Fibroblast of lung (primary cell): ENCODE results near the gene PYGO2. TPM values are rescaled to one million over a fixed set of nuclear protein-coding genes. Genes with fewer than 3 reads are reported as not detected.

ENCODE experiments used
- DNase-seq, 2 donors: peaks; one replicate each; pipeline versions ENCODE4 v3.0.0 to v3.0.0-alpha.2; 2010; ENCODE audit warnings: low read depth in 2 of 2
- H2AFZ ChIP-seq: 2 replicates; pipeline ENCODE4 v1.5.1; 2012; ENCODE audit warnings: low read length, control low read depth, inconsistent platforms
- H3K27ac ChIP-seq: 2 replicates; pipeline ENCODE4 v1.5.1; 2011; ENCODE audit warnings: low read length, control low read depth; ENCODE audit not compliant: insufficient read depth
- H3K27me3 ChIP-seq: 2 replicates; pipeline ENCODE4 v1.5.1; 2011; ENCODE audit warnings: mild to moderate bottlenecking, low read length; ENCODE audit not compliant: control insufficient read depth, insufficient read depth
- H3K36me3 ChIP-seq: 2 replicates; pipeline ENCODE4 v1.5.1; 2011; ENCODE audit warnings: low read length; ENCODE audit not compliant: control insufficient read depth, insufficient read depth
- H3K4me1 ChIP-seq: 2 replicates; pipeline ENCODE4 v1.5.1; 2011; ENCODE audit warnings: low read length; ENCODE audit not compliant: control insufficient read depth, insufficient read depth; ENCODE audit errors: extremely low read depth
- H3K4me2 ChIP-seq: 2 replicates; pipeline ENCODE4 v1.5.1; 2011; ENCODE audit warnings: low read length, control low read depth; ENCODE audit not compliant: insufficient read depth; ENCODE audit errors: extremely low read depth
- H3K4me3 ChIP-seq, 4 experiments: fragments of 200-600 bp in 1 of 4; sonication (generic) in 1 of 4; replicated peaks in 1 of 4; 2 replicates each; pipeline ENCODE4 v1.5.1; 2011 to 2016; ENCODE audit warnings: low read length in 4 of 4, low read depth in 3 of 4, mild to moderate bottlenecking in 3 of 4, control low read depth in 2 of 4, inconsistent platforms in 1 of 4, mixed read lengths in 1 of 4; ENCODE audit not compliant: insufficient read depth in 1 of 4; ENCODE audit errors: control extremely low read depth in 1 of 4
- H3K79me2 ChIP-seq: 2 replicates; pipeline ENCODE4 v1.5.1; 2012; ENCODE audit warnings: mild to moderate bottlenecking, low read length, inconsistent platforms; ENCODE audit not compliant: control insufficient read depth, insufficient read depth
- H3K9ac ChIP-seq: 2 replicates; pipeline ENCODE4 v1.5.1; 2011; ENCODE audit warnings: mild to moderate bottlenecking, low read length, control low read depth; ENCODE audit not compliant: insufficient read depth
- H3K9me3 ChIP-seq: 2 replicates; pipeline ENCODE4 v1.5.1; 2012; ENCODE audit warnings: low read depth, low read length; ENCODE audit not compliant: control insufficient read depth, insufficient read depth
- H4K20me1 ChIP-seq: 2 replicates; pipeline ENCODE4 v1.5.1; 2011; ENCODE audit warnings: low read length; ENCODE audit not compliant: control insufficient read depth, insufficient read depth; ENCODE audit errors: extremely low read depth
- CTCF ChIP-seq, 2 donors: IDR thresholded peaks in 1 of 2; conservative IDR thresholded peaks in 1 of 2; 1 replicate in 1 of 2; 2 replicates in 1 of 2; pipeline ENCODE4 v1.5.1; 2011 to 2012; ENCODE audit warnings: low read length in 2 of 2, control low read depth in 1 of 2, inconsistent platforms in 1 of 2, low read depth in 1 of 2, mild to moderate bottlenecking in 1 of 2
- EZH2 ChIP-seq: IDR thresholded peaks from 2 replicates; pipeline ENCODE4 v1.5.1; 2012; ENCODE audit warnings: low read length, control low read depth, mild to moderate bottlenecking; ENCODE audit errors: missing control alignments
- polyA plus RNA-seq, 2 donors: library from polyadenylated mRNA; depleted of rRNA in 1 of 2; stranded (reverse) in 1 of 2; unstranded in 1 of 2; fragments of >200 nt; gene quantifications; 2 replicates each; pipeline ENCODE4 v1.2.1, GENCODE V29; 2011 to 2012; ENCODE audit warnings: missing spikeins in 1 of 2
- total RNA-seq: library from RNA; depleted of rRNA; stranded (reverse); fragments of >200 nt; gene quantifications from 2 replicates; pipeline ENCODE4 v1.2.1, GENCODE V29; 2014

PYGO2 gene
- total and polyA plus RNA-seq, 2 donors (not counting 1 experiment from before 2014, with no cell fraction given) = 15.3 to 28.1 TPM

DNA sequence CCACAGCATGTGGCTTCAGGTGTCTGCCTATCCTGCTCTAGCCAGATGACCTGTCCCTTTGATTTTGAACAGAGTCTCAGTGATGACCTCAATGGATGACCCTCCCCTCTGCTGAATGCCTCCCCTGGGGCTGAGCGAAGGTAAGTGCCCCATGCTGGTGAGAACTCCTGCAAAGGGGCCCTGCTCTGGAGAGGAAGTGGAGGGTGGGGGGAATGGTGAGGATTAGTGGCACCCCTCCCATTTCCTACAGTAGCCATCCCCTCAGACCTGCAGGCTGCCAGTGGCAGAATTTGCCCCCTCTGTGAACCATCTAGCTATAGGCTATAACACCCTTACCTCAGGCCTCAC, 21.4 kb downstream of the PYGO2 start:
- no peak for DNase-seq
- Histone ChIP-seq H3K4me1 (peaks cover 3% of the 10 kb centered on the region), H3K4me3 (no peak overlapping the region), H4K20me1 (no peaks in the 10 kb centered on the region), H3K9me3 (no peaks in the 10 kb centered on the region), H3K4me2 (no peak overlapping the region), H3K27me3 (no peaks in the 10 kb centered on the region), H3K9ac (no peak overlapping the region), H2AFZ (no peak overlapping the region), H3K27ac (no peak overlapping the region), H3K79me2 (peaks cover 2% of the 10 kb centered on the region), H3K36me3 (no peaks in the 10 kb centered on the region)
- TF ChIP-seq CTCF (conservative IDR thresholded peaks at IDR 0.05 in 1 of 2, IDR thresholded peaks at IDR 0.05 in 1 of 2; ENCODE audit: low read depth in 1 of 2, low read length in 2 of 2) (no peak), EZH2 (no peak)

GRCh38 chr1:154938604-154939399, 22.8 kb downstream of the PYGO2 start:
- no peak overlapping the region for H3K4me2 ChIP-seq
- H3K27me3 ChIP-seq = no peaks in the 10 kb centered on the region
- H4K20me1 ChIP-seq = no peaks in the 10 kb centered on the region
- H3K9me3 ChIP-seq = no peaks in the 10 kb centered on the region
- TF ChIP-seq EZH2 (no peak), CTCF (conservative IDR thresholded peaks at IDR 0.05 in 1 of 2, IDR thresholded peaks at IDR 0.05 in 1 of 2; ENCODE audit: low read depth in 1 of 2, low read length in 2 of 2) (no peak)
- no peak for DNase-seq
- H3K4me1 ChIP-seq = peaks cover 3% of the 10 kb centered on the region
- no peak overlapping the region for H3K27ac ChIP-seq
- H3K36me3 ChIP-seq = no peaks in the 10 kb centered on the region
- H3K79me2 ChIP-seq = peaks cover 2% of the 10 kb centered on the region
- no peak overlapping the region for H2AFZ ChIP-seq
- no peak overlapping the region for H3K4me3 ChIP-seq
- no peak overlapping the region for H3K9ac ChIP-seq

GRCh38 chr1:154937988-154938386, 23.6 kb downstream of the PYGO2 start:
- no peak for TF ChIP-seq EZH2
- DNase-seq = no peak
- H3K27ac ChIP-seq = peak overlapping the region; percentile 100
- no peaks in the 10 kb centered on the region for H3K27me3 ChIP-seq
- H3K79me2 ChIP-seq = peaks cover 2% of the 10 kb centered on the region
- peak overlapping the region in 3 of 4 experiments; percentile 76 to 91 (median 84) for H3K4me3 ChIP-seq
- H3K4me1 ChIP-seq = peaks cover 3% of the 10 kb centered on the region
- H2AFZ ChIP-seq = no peak overlapping the region
- no peaks in the 10 kb centered on the region for H4K20me1 ChIP-seq
- H3K36me3 ChIP-seq = no peaks in the 10 kb centered on the region
- no peaks in the 10 kb centered on the region for H3K9me3 ChIP-seq
- peak overlapping the region; percentile 90 for H3K4me2 ChIP-seq
- H3K9ac ChIP-seq = no peak overlapping the region
